Ectodermal cell (in vitro differentiated cells): ENCODE data around the gene HOXB2.

Experiments
- H3K27ac ChIP-seq: 2 replicates; pipeline ENCODE4 v1.7.0; 2013; ENCODE audit warnings: mild to moderate bottlenecking, low read depth, low read length; ENCODE audit not compliant: insufficient read depth, poor library complexity, severe bottlenecking
- H3K27me3 ChIP-seq: 2 replicates; pipeline ENCODE4 v1.7.0; 2013; ENCODE audit warnings: mild to moderate bottlenecking, low read length; ENCODE audit not compliant: insufficient read depth, control insufficient read depth, poor library complexity, severe bottlenecking
- H3K36me3 ChIP-seq: one replicate; pipeline ENCODE4 v1.7.0; 2013; ENCODE audit warnings: low read length; ENCODE audit not compliant: control insufficient read depth, insufficient read depth
- H3K4me1 ChIP-seq: one replicate; pipeline ENCODE4 v1.7.0; 2013; ENCODE audit warnings: low read length; ENCODE audit not compliant: control insufficient read depth, insufficient read depth
- H3K4me3 ChIP-seq: 2 replicates; pipeline ENCODE4 v1.7.0; 2013; ENCODE audit warnings: low read depth, low read length, control low read depth; ENCODE audit not compliant: insufficient read depth
- H3K9me3 ChIP-seq: 2 replicates; pipeline ENCODE4 v1.7.0; 2013; ENCODE audit warnings: mild to moderate bottlenecking, low read length, moderate library complexity; ENCODE audit not compliant: control insufficient read depth
- WGBS, 2 experiments: methylation state at CpG; one replicate each; pipeline ENCODE4 v1.1.7; 2013; ENCODE audit warnings: missing lambda C conversion rate in 2 of 2; 5-methylcytosine and 5-hydroxymethylcytosine counted together

HOXB2 gene

GRCh38 chr17:48579471-48579759 lies 34.5 kb upstream of the HOXB2 start:
- Histone ChIP-seq H3K27ac (no peak overlapping the region), H3K27me3 (peaks cover 100% of the 10 kb centered on the region), H3K4me1 (no peaks in the 10 kb centered on the region), H3K36me3 (no peaks in the 10 kb centered on the region), H3K4me3 (no peak overlapping the region), H3K9me3 (no peaks in the 10 kb centered on the region)
- 5 to 6% methylated on average over 3 to 6 of the region's 7 CpGs for WGBS, 2 experiments

DNA sequence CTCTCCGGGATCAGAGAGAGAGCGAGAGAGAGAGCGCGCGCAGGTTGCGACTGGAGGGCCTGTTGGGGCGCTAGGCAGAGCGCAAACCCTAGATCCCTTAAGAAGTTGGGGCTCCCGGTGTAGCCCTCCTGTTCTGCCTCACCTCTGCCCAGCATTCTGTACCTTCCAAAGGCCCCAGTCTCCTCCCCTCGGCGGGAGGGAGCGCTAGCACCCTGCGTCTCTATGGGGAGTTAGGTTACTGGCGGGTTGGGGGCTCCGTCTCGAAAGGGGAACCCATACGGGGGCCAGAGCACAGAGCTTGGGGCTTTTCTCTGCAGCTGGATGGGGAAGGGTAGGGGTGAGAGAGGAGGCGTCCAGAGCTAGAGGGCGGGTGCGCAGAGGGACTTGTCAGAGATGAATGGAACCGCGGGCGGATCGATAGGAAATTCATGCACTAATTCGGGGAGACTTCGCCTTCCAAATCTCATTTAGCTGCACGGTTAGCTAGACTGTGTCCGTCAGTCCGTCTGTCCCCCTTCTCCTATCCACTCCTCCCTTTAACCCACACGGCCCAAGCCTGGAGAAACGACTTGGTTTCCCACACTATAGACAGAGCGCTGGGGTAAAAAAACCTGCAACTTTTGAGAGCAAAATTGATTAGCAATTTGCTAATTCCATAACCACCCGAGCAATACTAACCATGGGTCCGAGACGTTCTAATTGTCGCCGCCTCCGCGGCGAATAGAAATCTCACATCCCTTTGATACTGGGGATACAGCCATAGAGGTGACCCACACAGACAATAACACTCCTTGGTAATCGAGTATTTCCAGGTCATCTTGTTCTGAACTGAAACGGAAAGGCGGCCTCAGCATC lies 33.9 kb upstream of the HOXB2 start:
- Histone ChIP-seq H3K27me3 (peaks cover 100% of the 10 kb centered on the region), H3K4me1 (no peaks in the 10 kb centered on the region), H3K4me3 (no peak overlapping the region), H3K27ac (no peak overlapping the region), H3K9me3 (no peaks in the 10 kb centered on the region), H3K36me3 (no peaks in the 10 kb centered on the region)
- 3 to 4% methylated on average over 43 of the region's 43 CpGs for WGBS, 2 experiments

- 1% methylated on average over 58 of the region's 58 CpGs for WGBS, 2 experiments
- peaks cover 100% of the 10 kb centered on the region for H3K27me3 ChIP-seq
- no peaks in the 10 kb centered on the region for H3K4me1 ChIP-seq
Observed at GRCh38 chr17:48577946-48578615, 33.2 kb upstream of the HOXB2 start, which contains the start of gene HOXB4. TSS of gene HOXB4 (minus strand) at chr17:48578350. CDS start at chr17:48578319, 31 bp downstream.

DNA sequence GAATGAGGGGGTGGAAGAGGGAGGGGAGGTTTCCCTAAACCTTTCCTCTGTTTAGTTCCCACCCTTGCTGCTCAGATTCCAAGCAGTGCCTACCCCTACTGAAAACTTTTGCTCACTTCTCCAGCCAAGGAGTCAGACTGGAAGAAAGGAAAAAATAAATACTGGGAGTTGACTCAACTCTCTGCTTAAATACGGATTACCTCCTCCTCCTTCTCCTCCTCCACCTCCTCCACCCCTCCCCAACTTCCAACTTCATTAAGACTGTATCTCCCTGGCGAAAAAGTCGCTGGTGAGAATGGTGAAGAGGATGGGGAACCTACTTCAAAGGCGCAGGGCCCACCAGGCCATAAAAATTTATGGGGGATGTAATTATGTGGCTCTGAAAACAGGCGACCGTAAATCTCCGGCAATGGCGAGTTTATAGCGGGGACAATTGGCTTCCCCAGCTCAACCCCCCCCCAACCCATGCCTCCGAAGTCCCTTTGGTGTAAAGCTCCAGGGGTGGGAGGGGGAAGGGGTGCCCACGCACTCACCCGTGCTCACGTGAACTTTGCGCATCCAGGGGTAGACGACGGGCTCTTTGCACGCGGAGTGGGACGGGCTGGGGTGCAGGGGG lies 32.5 kb upstream of the HOXB2 start:
- no peaks in the 10 kb centered on the region for H3K36me3 ChIP-seq
- H3K27me3 ChIP-seq: peaks cover 100% of the 10 kb centered on the region
- no peak overlapping the region for H3K27ac ChIP-seq
- 3% methylated on average over 19 of the region's 19 CpGs for WGBS, 2 experiments
- no peaks in the 10 kb centered on the region for H3K9me3 ChIP-seq
- no peak overlapping the region for H3K4me3 ChIP-seq
- H3K4me1 ChIP-seq: no peaks in the 10 kb centered on the region

More at GRCh38 chr17:48577946-48578615, 33.2 kb upstream of the HOXB2 start, which contains the start of gene HOXB4:
- H3K9me3 ChIP-seq: no peaks in the 10 kb centered on the region
- no peaks in the 10 kb centered on the region for H3K36me3 ChIP-seq
- no peak within 1 kb of the TSS for H3K4me3 ChIP-seq
- no peak within 1 kb of the TSS for H3K27ac ChIP-seq

- Histone ChIP-seq H3K36me3 (no peaks in the 10 kb centered on the region), H3K4me1 (no peaks in the 10 kb centered on the region), H3K27ac (no peak overlapping the region), H3K9me3 (no peaks in the 10 kb centered on the region), H3K4me3 (no peak overlapping the region), H3K27me3 (peaks cover 100% of the 10 kb centered on the region)
- WGBS, 2 experiments: 2 to 3% methylated on average over 34 to 38 of the region's 43 CpGs
Observed at GRCh38 chr17:48576479-48577309, 31.8 kb upstream of the HOXB2 start.

DNA sequence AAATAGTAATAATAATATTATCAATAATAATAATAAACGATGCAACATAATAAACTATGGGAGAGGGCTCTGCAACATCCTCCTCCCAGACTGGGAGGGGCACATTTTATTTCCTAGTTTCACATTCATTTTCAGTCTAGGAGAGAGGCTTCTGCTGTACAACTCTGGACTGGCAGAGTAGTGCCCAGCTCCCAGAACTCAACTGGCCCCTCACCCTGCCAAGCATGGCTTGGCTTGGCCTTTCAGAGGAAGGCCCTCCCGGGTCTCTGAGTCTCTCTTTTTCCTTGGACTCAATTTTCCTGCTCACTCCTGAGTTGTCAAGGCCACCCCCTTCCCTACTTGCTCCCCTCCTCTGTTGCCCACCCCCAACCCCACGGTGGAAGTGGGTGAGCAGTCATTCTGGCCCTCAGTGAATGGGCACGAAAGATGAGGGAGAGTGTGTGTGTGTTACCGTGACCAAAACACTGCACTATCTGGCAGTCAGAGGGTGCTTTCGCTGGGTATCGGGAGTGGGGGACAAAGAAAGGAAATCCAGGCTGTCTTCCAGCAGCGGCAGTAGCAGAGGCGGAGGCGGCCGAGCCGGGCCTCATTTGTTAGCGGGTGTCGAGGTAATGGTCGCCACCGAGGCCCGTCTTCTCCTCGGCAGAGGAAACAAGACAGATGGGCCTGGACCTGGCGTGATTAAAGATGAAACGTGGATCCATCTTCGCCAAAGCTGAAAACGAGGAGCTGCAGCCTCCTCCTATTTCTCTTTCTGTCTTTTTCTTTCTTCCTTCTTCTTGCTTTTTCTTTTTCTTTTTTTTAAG lies 31.0 kb upstream of the HOXB2 start:
- Histone ChIP-seq H3K27ac (no peak overlapping the region), H3K27me3 (peaks cover 100% of the 10 kb centered on the region), H3K36me3 (no peaks in the 10 kb centered on the region), H3K9me3 (no peaks in the 10 kb centered on the region), H3K4me1 (no peaks in the 10 kb centered on the region), H3K4me3 (no peak overlapping the region)
- 4% methylated on average over 20 to 22 of the region's 22 CpGs for WGBS, 2 experiments

GRCh38 chr17:48575066-48575582 lies 30.2 kb upstream of the HOXB2 start:
- Histone ChIP-seq H3K4me3 (no peak overlapping the region), H3K36me3 (no peaks in the 10 kb centered on the region), H3K9me3 (no peaks in the 10 kb centered on the region), H3K4me1 (peaks cover 5% of the 10 kb centered on the region), H3K27ac (no peak overlapping the region), H3K27me3 (peaks cover 100% of the 10 kb centered on the region)
- 24 to 30% methylated on average over 6 of the region's 7 CpGs for WGBS, 2 experiments

DNA sequence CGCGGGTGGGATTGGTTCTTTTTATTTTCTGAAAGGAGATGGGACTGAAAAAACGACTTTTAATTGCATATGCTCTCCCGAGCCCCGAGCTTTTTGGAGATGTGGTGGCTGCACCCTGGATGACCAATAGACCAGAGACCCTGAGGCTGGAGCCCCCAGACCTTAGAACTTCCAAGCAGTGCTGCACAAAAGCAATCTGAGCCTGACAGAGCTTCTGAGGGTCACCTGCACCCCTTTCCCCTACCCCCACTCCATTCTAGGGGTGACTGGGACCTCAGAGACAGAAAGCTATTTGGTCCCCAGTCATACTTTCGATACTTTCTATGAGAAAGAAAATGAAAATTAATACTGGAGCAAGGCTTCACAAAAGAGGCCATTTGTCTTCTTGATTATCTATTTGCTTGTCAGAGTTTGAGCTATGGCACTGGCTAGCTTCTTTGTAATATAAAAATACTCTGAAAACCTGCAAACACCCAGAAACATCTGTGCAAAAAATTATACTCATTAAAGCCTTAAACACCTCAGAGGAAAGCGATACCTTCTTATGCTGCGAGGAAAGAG lies 29.7 kb upstream of the HOXB2 start:
- H3K4me1 ChIP-seq: peaks cover 5% of the 10 kb centered on the region
- H3K27me3 ChIP-seq: peaks cover 100% of the 10 kb centered on the region
- 17 to 19% methylated on average over 8 of the region's 8 CpGs for WGBS, 2 experiments
- H3K36me3 ChIP-seq: no peaks in the 10 kb centered on the region
- no peaks in the 10 kb centered on the region for H3K9me3 ChIP-seq
- H3K4me3 ChIP-seq: no peak overlapping the region
- H3K27ac ChIP-seq: no peak overlapping the region

DNA sequence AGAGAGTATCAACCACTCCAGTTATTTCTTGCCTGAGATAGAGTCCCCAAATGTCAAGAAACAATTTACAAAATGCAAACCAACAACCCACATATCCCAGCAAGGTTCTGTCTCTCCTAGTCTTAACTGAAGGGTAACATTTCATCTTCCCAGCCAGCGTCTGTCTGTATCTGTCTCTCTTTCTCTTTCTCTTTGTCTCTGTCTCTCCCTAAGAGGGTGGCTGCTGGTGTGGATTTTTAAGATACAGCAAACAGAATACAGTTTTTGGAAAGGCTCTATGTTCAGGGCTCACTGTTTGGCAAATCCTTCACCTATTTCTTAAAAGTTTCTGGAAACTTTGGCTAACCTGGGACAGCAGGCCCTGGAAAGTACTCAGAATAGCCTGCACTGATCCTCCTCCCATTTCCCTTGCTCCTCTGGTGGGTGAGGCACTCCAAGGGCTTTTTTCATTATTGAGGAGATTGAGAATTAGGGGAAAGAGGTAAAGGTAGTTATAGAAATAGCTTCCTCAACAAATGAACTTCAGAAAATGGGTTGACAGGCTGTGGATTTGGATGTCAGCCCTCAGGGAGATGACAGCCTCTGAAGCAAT lies 27.0 kb upstream of the HOXB2 start:
- Histone ChIP-seq H3K27me3 (peaks cover 100% of the 10 kb centered on the region), H3K36me3 (no peaks in the 10 kb centered on the region), H3K27ac (no peak overlapping the region), H3K9me3 (no peaks in the 10 kb centered on the region), H3K4me1 (peaks cover 5% of the 10 kb centered on the region), H3K4me3 (no peak overlapping the region)
- WGBS, 2 experiments: 0 to 6% methylated on average over 1 of the region's 1 CpG
